Endothelial cell of umbilical vein (primary cell): ENCODE results near the gene GLI2. TPM values are rescaled to one million over a fixed set of nuclear protein-coding genes. Genes with fewer than 3 reads are reported as not detected.

Experiments used
- BruUV-seq: library from RNA; stranded (reverse); fragments of 400-500 nt; replicated peaks from 2 replicates; lab custom pipeline; 2021; lab: Mats Ljungman, UMichigan
- CTCF ChIA-PET: fragments of 300-600, 350-600 bp; sonication (Branson Sonifier 250); formaldehyde crosslinking; loops from one replicate; lab custom pipeline; 2021; ENCODE audit warnings: antibody characterized with exemption, inconsistent platforms; lab: Charles Lee
- POLR2A ChIA-PET: fragments of 300-600, 350-600 bp; sonication (Branson Sonifier 250); formaldehyde crosslinking; loops from one replicate; lab custom pipeline; 2021; ENCODE audit warnings: antibody characterized with exemption, inconsistent platforms; lab: Charles Lee
- DNase-seq: peaks from one replicate; pipeline ENCODE4 v3.0.0-alpha.2; 2011; ENCODE audit warnings: low read depth, low spot score
- FAIRE-seq: peaks from 2 replicates; lab custom pipeline; 2011; peaks lifted over from hg19 to GRCh38; lab: Jason Lieb, UNC
- H2AFZ ChIP-seq: 2 replicates; pipeline ENCODE4 v1.6.0; 2012; ENCODE audit warnings: low read depth, low read length, control low read depth, inconsistent platforms
- H3K27ac ChIP-seq: 2 replicates; pipeline ENCODE4 v1.5.1; 2011; ENCODE audit warnings: low read depth, mild to moderate bottlenecking, control low read depth, low read length, moderate library complexity; ENCODE audit not compliant: insufficient read depth
- H3K27me3 ChIP-seq, 2 experiments: 2 replicates each; pipeline versions ENCODE4 v1.6.0 to v1.6.1; 2011; ENCODE audit warnings: low read length in 2 of 2, mixed read lengths in 1 of 2; ENCODE audit not compliant: control insufficient read depth in 2 of 2, insufficient read depth in 2 of 2
- H3K36me3 ChIP-seq, 2 experiments: 2 replicates in 1 of 2; 3 replicates in 1 of 2; pipeline ENCODE4 v1.5.1; 2011; ENCODE audit warnings: low read length in 2 of 2, mild to moderate bottlenecking in 1 of 2, moderate library complexity in 1 of 2; ENCODE audit not compliant: control insufficient read depth in 2 of 2, insufficient read depth in 2 of 2; ENCODE audit errors: extremely low read depth in 1 of 2
- H3K4me1 ChIP-seq: 3 replicates; pipeline ENCODE4 v1.5.1; 2011; ENCODE audit warnings: mild to moderate bottlenecking, low read length; ENCODE audit not compliant: control insufficient read depth, insufficient read depth; ENCODE audit errors: extremely low read depth
- H3K4me2 ChIP-seq: 2 replicates; pipeline ENCODE4 v1.6.1; 2011; ENCODE audit warnings: low read length, control low read depth, mixed read lengths; ENCODE audit not compliant: insufficient read depth
- H3K4me3 ChIP-seq, 3 experiments: fragments of 200-600 bp in 1 of 3; sonication (generic), shearing (Covaris generic) in 1 of 3; replicated peaks in 1 of 3; 2 replicates each; pipeline ENCODE4 v1.5.1; 2011 to 2016; ENCODE audit warnings: control low read depth in 3 of 3, low read length in 3 of 3, mild to moderate bottlenecking in 2 of 3, inconsistent platforms in 1 of 3, low read depth in 1 of 3, moderate library complexity in 1 of 3; ENCODE audit not compliant: insufficient read depth in 1 of 3
- H3K79me2 ChIP-seq: 2 replicates; pipeline ENCODE4 v1.6.0; 2012; ENCODE audit warnings: low read length, inconsistent platforms; ENCODE audit not compliant: control insufficient read depth, insufficient read depth
- H3K9ac ChIP-seq: replicated peaks from 2 replicates; pipeline ENCODE3; 2011; ENCODE audit warnings: low read length, control low read depth; ENCODE audit not compliant: insufficient read depth; ENCODE audit errors: extremely low read depth
- H3K9me1 ChIP-seq: replicated peaks from 3 replicates; pipeline ENCODE4 v1.6.0; 2011; ENCODE audit warnings: mild to moderate bottlenecking, low read length; ENCODE audit not compliant: control insufficient read depth, insufficient read depth; ENCODE audit errors: extremely low read depth
- H3K9me3 ChIP-seq: replicated peaks from 2 replicates; pipeline ENCODE4 v1.5.1; 2012; ENCODE audit warnings: low read length, inconsistent platforms; ENCODE audit not compliant: control insufficient read depth, insufficient read depth
- H4K20me1 ChIP-seq: replicated peaks from 2 replicates; pipeline ENCODE3; 2011; ENCODE audit warnings: mild to moderate bottlenecking, low read length; ENCODE audit not compliant: control insufficient read depth, insufficient read depth; ENCODE audit errors: extremely low read depth
- EZH2 ChIP-seq: IDR thresholded peaks from 2 replicates; pipeline ENCODE4 v1.6.1; 2012; ENCODE audit warnings: borderline replicate concordance, low read depth, mild to moderate bottlenecking, moderate library complexity, low read length, inconsistent platforms; ENCODE audit not compliant: severe bottlenecking
- FOS ChIP-seq: IDR thresholded peaks from 2 replicates; pipeline ENCODE4 v1.6.1; 2011; ENCODE audit warnings: mild to moderate bottlenecking, low read length, moderate library complexity, borderline replicate concordance; ENCODE audit not compliant: insufficient read depth
- GATA2 ChIP-seq: IDR thresholded peaks from 2 replicates; pipeline ENCODE4 v1.7.0; 2011; ENCODE audit warnings: low read depth, mild to moderate bottlenecking, moderate library complexity, mixed read lengths, low read length; ENCODE audit not compliant: insufficient read length, insufficient read depth
- JUN ChIP-seq: IDR thresholded peaks from 2 replicates; pipeline ENCODE4 v1.6.1; 2011; ENCODE audit warnings: borderline replicate concordance, low read depth; ENCODE audit not compliant: insufficient read length, insufficient read depth
- MYC ChIP-seq: IDR thresholded peaks from one replicate; pipeline ENCODE4 v1.6.1; 2011; ENCODE audit warnings: mild to moderate bottlenecking, low read depth, low read length
- POLR2A ChIP-seq: IDR thresholded peaks from 2 replicates; pipeline ENCODE4 v1.6.1; 2012; ENCODE audit warnings: low read depth, mild to moderate bottlenecking, control low read depth, low read length
- POLR2AphosphoS5 ChIP-seq: IDR thresholded peaks from 2 replicates; pipeline ENCODE4 v1.6.1; 2012; ENCODE audit warnings: low read depth, mild to moderate bottlenecking, control low read depth, low read length, moderate library complexity; ENCODE audit not compliant: insufficient read depth
- dilution Hi-C: fragments of 300-500 bp; cut with MboI; formaldehyde crosslinking; loops from one replicate; pipeline ENCODE4 v1.15.0; 2019; ENCODE audit warnings: low sequenced_read_pairs; ENCODE audit not compliant: extremely low pct_ligation_motif_present
- intact Hi-C: fragments of 100-400 bp; cut with micrococcal nuclease; formaldehyde crosslinking; loops from one replicate; pipeline ENCODE4 v1.10.0; 2022
- polyA plus RNA-seq, 4 experiments: library from polyadenylated mRNA; depleted of rRNA in 3 of 4; stranded (reverse) in 3 of 4; unstranded in 1 of 4; fragments of >200 nt; gene quantifications; 2 replicates each; pipeline versions ENCODE4 v1.2.1 to v1.2.3, GENCODE V29; 2011 to 2012; ENCODE audit warnings: missing spikeins in 1 of 4
- total RNA-seq: library from RNA; stranded (reverse); gene quantifications from 2 replicates; pipeline ENCODE4 v1.2.3, GENCODE V29; 2021
- TF ChIP-seq, protein P1 (sequence below), 2 donors: IDR thresholded peaks; 1 replicate in 1 of 2; 2 replicates in 1 of 2; pipeline ENCODE4 v1.5.1; 2011; ENCODE audit warnings: low read length in 2 of 2, mild to moderate bottlenecking in 2 of 2, moderate library complexity in 2 of 2, control low read depth in 1 of 2, inconsistent platforms in 1 of 2, low read depth in 1 of 2; ENCODE audit not compliant: insufficient read depth in 1 of 2; ENCODE audit errors: extremely low read depth in 1 of 2
- TF ChIP-seq, protein P2 (sequence below): IDR thresholded peaks from 2 replicates; pipeline ENCODE4 v1.6.1; 2011; ENCODE audit not compliant: insufficient read depth, insufficient read length

Gene GLI2
- total and polyA plus RNA-seq, 2 donors (not counting 3 experiments of a cell fraction or from before 2014, with no cell fraction given) = 0.13 TPM; not detected in 1

DNA sequence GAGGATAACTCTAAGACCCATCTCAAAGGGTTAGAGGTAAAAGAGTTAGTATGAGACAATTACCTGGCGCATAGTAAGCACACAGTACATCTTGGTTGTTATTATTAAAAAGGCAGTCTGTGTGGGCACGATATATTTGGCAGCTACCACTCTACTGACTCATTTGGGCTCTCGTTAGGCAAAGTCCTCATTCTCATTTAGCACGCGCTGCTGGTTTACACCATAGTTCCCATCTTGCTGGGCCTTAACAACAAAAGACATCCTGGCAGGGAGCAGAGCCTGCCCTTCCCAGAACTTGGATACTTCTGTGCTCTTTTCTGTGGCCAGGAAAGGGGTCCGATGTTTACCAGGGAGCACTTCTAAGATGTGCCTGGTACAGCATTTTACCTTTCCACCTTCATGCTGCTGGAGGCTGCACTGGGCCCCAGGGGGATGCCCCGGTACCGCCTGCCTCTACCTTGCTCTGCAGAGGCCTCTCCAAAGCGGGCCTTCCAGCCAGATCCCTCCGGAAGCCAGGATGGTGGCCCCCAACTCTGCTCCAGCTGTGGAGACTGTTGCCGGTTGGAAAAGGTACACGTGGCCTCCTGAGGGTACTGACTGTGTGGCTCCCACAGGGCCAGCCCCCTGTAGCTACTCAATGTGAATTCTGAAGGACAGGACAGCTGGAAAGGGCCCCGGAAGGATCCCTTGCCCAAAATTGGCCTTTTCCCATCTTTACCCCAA is 15.0 kb downstream of the GLI2 start:
- no peaks in the 10 kb centered on the region for H3K36me3 ChIP-seq
- no peak overlapping the region for H2AFZ ChIP-seq
- no peaks in the 10 kb centered on the region for H3K9me3 ChIP-seq
- FAIRE-seq (no peak), DNase-seq (no peak)
- H3K9ac ChIP-seq = no peak overlapping the region
- H3K4me3 ChIP-seq = no peak overlapping the region
- no TSS peak for BruUV-seq
- no peaks in the 10 kb centered on the region for H4K20me1 ChIP-seq
- no peaks in the 10 kb centered on the region for H3K4me1 ChIP-seq
- TF ChIP-seq, protein P1, sequence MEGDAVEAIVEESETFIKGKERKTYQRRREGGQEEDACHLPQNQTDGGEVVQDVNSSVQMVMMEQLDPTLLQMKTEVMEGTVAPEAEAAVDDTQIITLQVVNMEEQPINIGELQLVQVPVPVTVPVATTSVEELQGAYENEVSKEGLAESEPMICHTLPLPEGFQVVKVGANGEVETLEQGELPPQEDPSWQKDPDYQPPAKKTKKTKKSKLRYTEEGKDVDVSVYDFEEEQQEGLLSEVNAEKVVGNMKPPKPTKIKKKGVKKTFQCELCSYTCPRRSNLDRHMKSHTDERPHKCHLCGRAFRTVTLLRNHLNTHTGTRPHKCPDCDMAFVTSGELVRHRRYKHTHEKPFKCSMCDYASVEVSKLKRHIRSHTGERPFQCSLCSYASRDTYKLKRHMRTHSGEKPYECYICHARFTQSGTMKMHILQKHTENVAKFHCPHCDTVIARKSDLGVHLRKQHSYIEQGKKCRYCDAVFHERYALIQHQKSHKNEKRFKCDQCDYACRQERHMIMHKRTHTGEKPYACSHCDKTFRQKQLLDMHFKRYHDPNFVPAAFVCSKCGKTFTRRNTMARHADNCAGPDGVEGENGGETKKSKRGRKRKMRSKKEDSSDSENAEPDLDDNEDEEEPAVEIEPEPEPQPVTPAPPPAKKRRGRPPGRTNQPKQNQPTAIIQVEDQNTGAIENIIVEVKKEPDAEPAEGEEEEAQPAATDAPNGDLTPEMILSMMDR (IDR thresholded peaks at IDR 0.05; ENCODE audit: extremely low read depth in 1 of 2, insufficient read depth in 1 of 2, low read depth in 1 of 2, low read length in 2 of 2) = no peak
- TF ChIP-seq EZH2 (no peak), MYC (no peak), FOS (no peak), POLR2AphosphoS5 (no peak), JUN (no peak), POLR2A (no peak), GATA2 (no peak)
- TF ChIP-seq, protein P2, sequence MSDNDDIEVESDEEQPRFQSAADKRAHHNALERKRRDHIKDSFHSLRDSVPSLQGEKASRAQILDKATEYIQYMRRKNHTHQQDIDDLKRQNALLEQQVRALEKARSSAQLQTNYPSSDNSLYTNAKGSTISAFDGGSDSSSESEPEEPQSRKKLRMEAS = no peak
- H3K4me2 ChIP-seq = no peak overlapping the region
- intact Hi-C loops (no loop called here), dilution Hi-C loops (no loop called here)
- H3K27me3 ChIP-seq = peaks cover 4 to 6% of the 10 kb centered on the region in 2 experiments
- no peaks in the 10 kb centered on the region for H3K79me2 ChIP-seq
- no peak overlapping the region for H3K27ac ChIP-seq
- POLR2A ChIA-PET = no interaction called here
- CTCF ChIA-PET = interaction anchor here (1.0 kb wide), 1 partner anchor 15 kb away, joined by 3 read pairs; the partner anchor contains the start of gene GLI2
- no peaks in the 10 kb centered on the region for H3K9me1 ChIP-seq
